HEK293T (cell line): ENCODE measurements around the gene TPRKB.
A peak's percentile ranks its signal among the peaks of the same experiment; 100 is the strongest.
"Not testable (repeated sequence)": the region's sequence is repeated elsewhere in the genome, so short reads cannot be mapped to it uniquely, and the experiment has no call there.

ENCODE experiments used
- CTCF ChIA-PET: fragments of 350-600 bp; formaldehyde crosslinking; extraction: SDS; loops from one replicate; lab custom pipeline; 2021; ENCODE audit warnings: antibody characterized with exemption, inconsistent platforms; lab: Yijun Ruan, JAX
- POLR2A ChIA-PET: fragments of 350-600 bp; formaldehyde crosslinking; extraction: SDS; loops from one replicate; lab custom pipeline; 2020; ENCODE audit warnings: antibody characterized with exemption, inconsistent platforms; lab: Yijun Ruan, JAX
- DNase-seq: peaks from one replicate; pipeline ENCODE4 v3.0.0; 2012; ENCODE audit warnings: mixed read lengths; ENCODE audit errors: extremely low spot score
- ARNT ChIP-seq: fragments of 450-650 bp; IDR thresholded peaks from 2 replicates; pipeline ENCODE4 v1.6.1; 2017; ENCODE audit warnings: mild to moderate bottlenecking
- BHLHE40 ChIP-seq: fragments of 450-650 bp; IDR thresholded peaks from 2 replicates; pipeline ENCODE4 v1.6.1; 2016; ENCODE audit warnings: mild to moderate bottlenecking, moderate library complexity, borderline replicate concordance
- ELF4 ChIP-seq: fragments of 450-650 bp; IDR thresholded peaks from 2 replicates; pipeline ENCODE4 v1.6.1; 2017; ENCODE audit warnings: antibody characterized with exemption
- FOXA1 ChIP-seq: fragments of 450-650 bp; IDR thresholded peaks from 2 replicates; pipeline ENCODE4 v1.6.1; 2016; ENCODE audit warnings: mild to moderate bottlenecking
- FOXK2 ChIP-seq: fragments of 450-650 bp; IDR thresholded peaks from 2 replicates; pipeline ENCODE4 v1.6.1; 2016; ENCODE audit warnings: mild to moderate bottlenecking
- FOXM1 ChIP-seq: fragments of 450-650 bp; IDR thresholded peaks from 2 replicates; pipeline ENCODE4 v1.6.1; 2017; ENCODE audit warnings: mild to moderate bottlenecking, borderline replicate concordance
- HDGF ChIP-seq: fragments of 450-650 bp; IDR thresholded peaks from 2 replicates; pipeline ENCODE4 v1.6.1; 2017; ENCODE audit warnings: antibody characterized with exemption, borderline replicate concordance
- L3MBTL2 ChIP-seq: fragments of 450-650 bp; conservative IDR thresholded peaks from 2 replicates; pipeline ENCODE4 v1.6.1; 2016; ENCODE audit warnings: mild to moderate bottlenecking
- NFRKB ChIP-seq: fragments of 450-650 bp; IDR thresholded peaks from 2 replicates; pipeline ENCODE4 v1.6.1; 2016; ENCODE audit warnings: mild to moderate bottlenecking, moderate library complexity
- SP1 ChIP-seq: fragments of 450-650 bp; IDR thresholded peaks from 2 replicates; pipeline ENCODE4 v1.6.1; 2017
- SUZ12 ChIP-seq: fragments of 450-650 bp; IDR thresholded peaks from 2 replicates; pipeline ENCODE4 v1.6.1; 2016; ENCODE audit warnings: mild to moderate bottlenecking
- TARDBP ChIP-seq: fragments of 450-650 bp; IDR thresholded peaks from 2 replicates; pipeline ENCODE4 v1.6.1; 2016
- ZNF384 ChIP-seq: fragments of 450-650 bp; IDR thresholded peaks from 2 replicates; pipeline ENCODE4 v1.6.1; 2016
- TF ChIP-seq, protein P1 (sequence below): fragments of 450-650 bp; IDR thresholded peaks from 2 replicates; pipeline ENCODE4 v1.6.1; 2016

Gene TPRKB

DNA sequence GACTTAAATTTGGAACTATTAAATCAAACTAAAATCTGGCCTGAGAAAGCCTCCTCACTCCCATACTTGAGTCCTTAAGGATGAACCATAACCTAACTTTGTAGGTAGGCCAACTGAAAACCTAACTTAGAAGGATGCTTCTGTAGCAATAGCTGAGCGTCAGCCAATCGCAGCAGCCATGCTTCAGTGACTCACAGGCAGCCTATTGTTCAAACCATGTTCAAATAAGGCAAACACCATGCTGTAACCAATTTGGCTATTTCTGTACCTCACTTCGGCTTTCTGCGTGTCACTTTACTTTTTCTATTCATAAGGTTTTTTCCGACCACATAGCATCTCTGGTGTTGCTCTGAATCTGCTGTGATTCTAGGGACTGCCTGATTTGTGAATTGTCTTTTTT lies 48.7 kb downstream of the TPRKB start:
- DNase-seq, POLR2A ChIA-PET, CTCF ChIA-PET: not testable (repeated sequence)

DNA sequence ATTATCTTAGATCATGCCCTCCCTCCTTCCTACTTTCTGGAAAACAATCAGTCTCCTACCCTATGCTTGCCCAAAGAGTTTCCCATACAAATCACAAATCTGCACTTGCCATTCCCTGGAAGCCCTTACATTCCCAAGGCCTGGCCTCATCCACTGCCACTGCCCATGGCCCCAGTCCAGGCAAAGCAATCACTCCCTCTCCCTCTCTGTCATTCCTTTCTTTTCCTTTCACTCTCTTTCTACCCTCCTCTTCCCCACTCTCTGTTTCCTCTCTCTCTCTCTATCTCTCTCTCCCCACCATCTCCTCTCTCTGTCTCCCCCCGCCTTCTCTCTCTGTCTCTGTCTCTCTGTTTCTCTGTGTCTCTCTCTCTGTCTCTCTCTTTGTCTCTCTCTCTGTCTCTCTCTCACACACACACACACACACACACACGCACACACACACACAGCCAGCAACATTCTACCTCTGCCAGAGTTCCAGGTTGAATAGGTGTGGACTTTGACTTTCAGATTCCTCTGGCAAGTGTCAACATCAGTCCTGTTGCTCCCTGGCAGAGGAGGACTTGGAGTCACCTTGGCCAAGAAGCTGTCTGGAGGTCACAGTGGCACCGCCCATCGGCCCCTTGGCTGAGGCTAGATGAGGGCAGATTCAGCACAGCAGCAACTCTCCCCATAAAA lies 51.2 kb downstream of the TPRKB start:
- DNase-seq = no peak
- ChIA-PET POLR2A (no interaction called here), CTCF (no interaction called here)
- TF ChIP-seq TARDBP = no peak
- no peak for TF ChIP-seq ARNT
- TF ChIP-seq ELF4 = no peak
- TF ChIP-seq L3MBTL2 = no peak
- TF ChIP-seq BHLHE40 = no peak
- TF ChIP-seq FOXA1 = no peak
- no peak for TF ChIP-seq HDGF
- TF ChIP-seq, protein P1, sequence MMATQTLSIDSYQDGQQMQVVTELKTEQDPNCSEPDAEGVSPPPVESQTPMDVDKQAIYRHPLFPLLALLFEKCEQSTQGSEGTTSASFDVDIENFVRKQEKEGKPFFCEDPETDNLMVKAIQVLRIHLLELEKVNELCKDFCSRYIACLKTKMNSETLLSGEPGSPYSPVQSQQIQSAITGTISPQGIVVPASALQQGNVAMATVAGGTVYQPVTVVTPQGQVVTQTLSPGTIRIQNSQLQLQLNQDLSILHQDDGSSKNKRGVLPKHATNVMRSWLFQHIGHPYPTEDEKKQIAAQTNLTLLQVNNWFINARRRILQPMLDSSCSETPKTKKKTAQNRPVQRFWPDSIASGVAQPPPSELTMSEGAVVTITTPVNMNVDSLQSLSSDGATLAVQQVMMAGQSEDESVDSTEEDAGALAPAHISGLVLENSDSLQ = no peak
- TF ChIP-seq FOXM1 = no peak
- TF ChIP-seq SP1 = no peak
- no peak for TF ChIP-seq NFRKB
- TF ChIP-seq SUZ12 = no peak
- TF ChIP-seq FOXK2 = no peak
- TF ChIP-seq ZNF384 = no peak

DNA sequence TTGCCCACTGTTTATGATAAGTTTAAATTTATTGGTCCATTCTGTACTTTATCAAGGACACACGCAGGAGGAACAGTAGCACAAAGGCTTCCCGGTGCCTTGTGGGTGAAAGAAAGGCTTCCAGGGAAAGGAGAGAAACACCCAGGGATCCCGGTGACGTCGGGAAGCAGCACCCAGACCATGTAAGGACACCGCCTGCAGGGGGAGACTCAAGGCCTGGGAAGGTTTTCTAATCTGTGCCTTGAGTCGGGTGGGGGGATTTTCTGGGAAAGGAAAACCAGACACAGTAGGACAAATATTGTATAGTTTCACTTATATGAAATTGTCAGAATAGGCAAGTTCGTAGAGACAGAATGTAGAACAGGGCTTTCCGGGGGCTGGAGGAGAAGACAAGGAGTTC lies 52.2 kb downstream of the TPRKB start:
- POLR2A ChIA-PET, DNase-seq, CTCF ChIA-PET: not testable (repeated sequence)

DNA sequence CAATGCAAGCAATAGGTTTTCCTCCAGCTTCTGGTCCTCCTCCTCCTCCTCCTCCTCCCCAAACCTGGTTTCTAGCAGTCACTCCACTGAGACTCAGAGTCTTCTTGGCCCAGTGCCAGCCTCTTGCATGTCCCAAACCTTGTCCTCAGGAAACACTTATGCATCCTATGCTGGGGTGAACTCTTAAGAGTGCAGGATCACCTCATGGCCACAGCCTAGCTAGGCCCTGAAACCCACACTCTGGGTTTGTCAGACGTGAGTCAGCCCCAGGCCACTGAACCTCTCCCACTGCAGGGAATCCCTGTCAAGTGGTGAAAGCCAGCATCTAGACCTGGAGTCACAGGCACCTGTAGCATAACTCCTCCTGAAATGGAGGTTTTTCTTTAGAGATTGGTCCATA lies 52.8 kb downstream of the TPRKB start:
- CTCF ChIA-PET, DNase-seq, POLR2A ChIA-PET: not testable (repeated sequence)

DNA sequence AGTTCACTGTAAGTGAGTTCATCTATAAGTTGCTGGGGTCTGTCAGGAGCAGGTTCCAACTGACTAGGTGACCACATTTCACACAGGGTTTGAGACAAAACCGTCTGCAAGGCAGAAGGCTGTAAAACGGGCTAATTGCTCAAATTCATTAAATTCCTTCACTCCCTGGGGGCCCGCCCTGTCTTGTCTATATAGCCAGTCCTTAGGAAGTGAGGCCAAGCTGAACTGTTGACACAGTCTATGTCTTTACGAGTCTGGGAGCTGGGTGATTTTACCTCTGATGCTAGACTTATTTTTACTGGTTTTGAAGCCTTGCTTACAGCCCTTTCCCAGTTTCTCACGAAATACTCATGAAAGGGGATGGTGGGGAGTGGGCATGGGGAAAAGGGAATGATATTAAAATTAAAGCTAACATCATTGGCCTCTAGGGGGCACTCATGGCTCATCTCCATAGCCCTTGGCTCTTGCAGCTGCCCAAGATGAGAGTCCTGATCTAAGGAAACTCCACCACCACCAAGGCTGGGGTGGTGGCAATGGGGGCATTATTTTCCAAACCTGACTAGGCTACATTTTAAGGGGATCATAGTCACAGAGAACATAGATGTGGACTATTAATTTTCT lies 57.1 kb downstream of the TPRKB start:
- ChIA-PET CTCF (interaction anchor here (0.6 kb wide), 1 partner anchor 75 kb away, joined by 4 read pairs; no protein-coding TSS in a partner anchor), POLR2A (interaction anchor here (1.0 kb wide), 1 partner anchor 57 kb away, joined by 4 read pairs; the partner anchor contains the start of gene TPRKB)
- DNase-seq = peak; percentile 23
